Heart right ventricle (tissue), 16 donors: Measurements from ENCODE around the gene MARF1. TPM values are rescaled to one million over a fixed set of nuclear protein-coding genes. Genes with fewer than 3 reads are reported as not detected.

Experiments
- ATAC-seq, 8 donors: fragments of 200-7000 bp; cut with Tn5 transposase; one replicate each; pipeline ENCODE4 v1.9.1; 2020; ENCODE audit warnings: mild to moderate bottlenecking in 8 of 8, moderate library complexity in 8 of 8, moderate number of reproducible peaks in 1 of 8
- DNase-seq, 2 donors: peaks; one replicate each; pipeline ENCODE4 v3.0.0-alpha.2; 2020
- H3K27ac ChIP-seq, 10 donors: fragments of 200-600 bp; sonication (generic) in 2 of 10; one replicate each; pipeline versions ENCODE4 v1.5.0 to v1.8.0; 2020 to 2022; ENCODE audit warnings: mild to moderate bottlenecking in 3 of 10
- H3K27me3 ChIP-seq, 7 donors: fragments of 200-600 bp; one replicate each; pipeline ENCODE4 v1.8.0; 2021 to 2022; ENCODE audit warnings: mild to moderate bottlenecking in 2 of 7
- H3K36me3 ChIP-seq, 9 donors: fragments of 200-600 bp; sonication (generic) in 1 of 9; one replicate each; pipeline versions ENCODE4 v1.5.0 to v1.8.0; 2020 to 2022; ENCODE audit warnings: mild to moderate bottlenecking in 2 of 9
- H3K4me1 ChIP-seq, 9 donors: fragments of 200-600 bp; sonication (generic) in 1 of 9; one replicate each; pipeline versions ENCODE4 v1.5.0 to v1.8.0; 2020 to 2022; ENCODE audit warnings: mild to moderate bottlenecking in 4 of 9
- H3K4me3 ChIP-seq, 10 donors: fragments of 200-600 bp; sonication (generic) in 2 of 10; one replicate each; pipeline versions ENCODE4 v1.5.0 to v1.8.0; 2020 to 2022; ENCODE audit warnings: mild to moderate bottlenecking in 7 of 10, moderate library complexity in 2 of 10
- H3K9me3 ChIP-seq, 11 donors: fragments of 200-600 bp in 10 of 11; sonication (generic) in 2 of 11; one replicate each; pipeline versions ENCODE4 v1.5.0 to v1.8.0; 2013 to 2022; ENCODE audit warnings: mild to moderate bottlenecking in 2 of 11, control low read depth in 1 of 11, moderate library complexity in 1 of 11
- CTCF ChIP-seq, 9 donors: fragments of 200-600 bp; sonication (generic) in 2 of 9; IDR thresholded peaks; one replicate each; pipeline versions ENCODE4 v1.5.0 to v1.8.0; 2021 to 2022; ENCODE audit warnings: antibody characterized with exemption in 9 of 9, mild to moderate bottlenecking in 5 of 9, moderate library complexity in 1 of 9
- WGBS, 2 donors: extraction: QIAGEN DNeasy Blood & Tissue Kit; methylation state at CpG; one replicate each; pipeline ENCODE4 v1.1.7; 2013; ENCODE audit warnings: inconsistent platforms in 1 of 2; 5-methylcytosine and 5-hydroxymethylcytosine counted together
- intact Hi-C, 10 donors: fragments of 100-400 bp; cut with DNase I; formaldehyde crosslinking; loops; one replicate each; pipeline versions ENCODE4 v1.11.1 to v1.14.2; 2022
- polyA plus RNA-seq, 2 donors: library from polyadenylated mRNA; stranded (reverse); fragments of 200-250 nt; gene quantifications; one replicate each; pipeline ENCODE4 v1.2.3, GENCODE V29; 2013
- total RNA-seq, 10 donors: library from RNA; stranded (reverse); fragmentation: NEBNext Ultra II Directional in 3 of 10; extraction: Animal tissue kit (Norgen Biotek cat#: 25700) in 3 of 10; gene quantifications; one replicate each; pipeline versions ENCODE4 v1.2.1 to v1.2.4, GENCODE V29; 2021 to 2023
- donor health status: Arrhythmogenic right ventricular cardiomyopathy.
- donor health status: ischemic (EF 13 %, LVEDD 7.1; RV severe dilation, severe dysfunction).
- donor health status: healthy with polysubstance abuse.
- donor health status: DM: no; HTN: yes; CAD: no.
- donor health status: DM: no; HTN: no; CAD: no.
- donor health status: ischemic (EF 25% LVEDD 6.9; RV normal size, moderate dysfunction).
- donor health status: ischemic (EF 25% LVEDD 5.7; RV mildly dilated, moderate dysfunction).
- donor health status: healthy.
- donor health status: DM: yes; HTN: yes; CAD: no.
- donor health status: Ischemic cardiomyopathy.
- donor health status: ischemic (EF 35%, LVEDD 5.7; RV mildly dilated, moderate dysfunction).
- donor health status: nonischemic (EF 11% LVEDD 7.7; RV severe dilation, severe dysfunction).
- donor health status: DM: yes; HTN: yes; CAD: no.
- donor health status: PGD.
- donor health status: ischemic (EF 29% LVEDD 5.4; RV normal size, mild dysfunction).
- donor health status: nonischemic (EF 23%, LVEDD 6.1; RV moderate dilation, normal function).

MARF1 gene
- total and polyA plus RNA-seq, 12 donors = 9.6 to 59.1 (median 42.7) TPM

- TF ChIP-seq CTCF (IDR thresholded peaks at IDR 0.05) = no peak
- ATAC-seq (no peak), DNase-seq (no peak)
- H3K36me3 ChIP-seq = peaks cover 0 to 10% (median 0%) of the 10 kb centered on the region in 9 donors
- H3K27me3 ChIP-seq = no peaks in the 10 kb centered on the region
- no peaks in the 10 kb centered on the region for H3K9me3 ChIP-seq
- intact Hi-C loops = loop anchor here in 4 of 10 donors (5.0 to 10.0 kb wide), 2 partner anchors 58 to 60 kb away; no protein-coding TSS in a partner anchor
- peaks cover 0 to 35% (median 27%) of the 10 kb centered on the region in 9 donors for H3K4me1 ChIP-seq
- peak overlapping the region in 7 of 10 donors; percentile 87 to 100 (median 99) for H3K27ac ChIP-seq
- H3K4me3 ChIP-seq = peak overlapping the region in 3 of 10 donors; percentile 71 to 86 (median 84)
- 81 to 86% methylated on average over 9 of the region's 9 CpGs for WGBS, 2 donors
These were observed 1.5 kb upstream of the MARF1 start for GRCh38 chr16:15644267-15644961.

- no peak for TF ChIP-seq CTCF (IDR thresholded peaks at IDR 0.05)
- Histone ChIP-seq H3K9me3 (no peaks in the 10 kb centered on the region), H3K27ac (peak overlapping the region; percentile 87 to 100 (median 99)), H3K4me1 (peaks cover 0 to 32% (median 26%) of the 10 kb centered on the region in 9 donors), H3K27me3 (no peaks in the 10 kb centered on the region), H3K4me3 (peak overlapping the region; percentile 65 to 97 (median 85)), H3K36me3 (peaks cover 0 to 16% (median 4%) of the 10 kb centered on the region in 9 donors)
- WGBS, 2 donors = 31 to 33% methylated on average over 4 of the region's 4 CpGs
- intact Hi-C loops = loop anchor here in 5 of 10 donors (2.0 to 10.0 kb wide), 4 partner anchors 29 to 61 kb away; no protein-coding TSS in a partner anchor
- DNase-seq (no peak), ATAC-seq (no peak)
These were observed 944 bp upstream of the MARF1 start for GRCh38 chr16:15643946-15644250.

- TF ChIP-seq CTCF (IDR thresholded peaks at IDR 0.05) = peak in 7 of 9 donors; percentile 14 to 53 (median 45)
- Histone ChIP-seq H3K27ac (peak overlapping the region; percentile 87 to 100 (median 99)), H3K27me3 (no peaks in the 10 kb centered on the region), H3K36me3 (peaks cover 0 to 29% (median 17%) of the 10 kb centered on the region in 9 donors), H3K4me3 (peak overlapping the region; percentile 65 to 97 (median 85)), H3K9me3 (no peaks in the 10 kb centered on the region), H3K4me1 (peaks cover 0 to 32% (median 26%) of the 10 kb centered on the region in 9 donors)
- DNase-seq = peak; percentile 65 to 67
- intact Hi-C loops = loop anchor here in 5 of 10 donors (2.0 to 10.0 kb wide), 4 partner anchors 30 to 62 kb away; no protein-coding TSS in a partner anchor
- 0 to 1% methylated on average over 14 to 23 of the region's 23 CpGs for WGBS, 2 donors
- peak; percentile 48 to 82 (median 57) for ATAC-seq
These were observed 352 bp downstream of the MARF1 start for GRCh38 chr16:15642557-15643047.

- no peak for TF ChIP-seq CTCF (IDR thresholded peaks at IDR 0.05)
- DNase-seq (no peak), ATAC-seq (no peak)
- intact Hi-C loops = loop anchor here in 5 of 10 donors (2.0 to 10.0 kb wide), 4 partner anchors 31 to 63 kb away; no protein-coding TSS in a partner anchor
- H3K27ac ChIP-seq = peak overlapping the region; percentile 87 to 100 (median 99)
- WGBS, 2 donors = 21 to 24% methylated on average over 15 of the region's 15 CpGs
- no peaks in the 10 kb centered on the region for H3K27me3 ChIP-seq
- H3K36me3 ChIP-seq = peaks cover 0 to 35% (median 24%) of the 10 kb centered on the region in 9 donors
- peaks cover 0 to 33% (median 26%) of the 10 kb centered on the region in 9 donors for H3K4me1 ChIP-seq
- peak overlapping the region; percentile 65 to 97 (median 85) for H3K4me3 ChIP-seq
- no peaks in the 10 kb centered on the region for H3K9me3 ChIP-seq
These were observed 999 bp downstream of the MARF1 start for GRCh38 chr16:15641753-15642556.
